K562 (cell line): ENCODE measurements around the gene OR2A12. TPM values are rescaled to one million over a fixed set of nuclear protein-coding genes. Genes with fewer than 3 reads are reported as not detected.

ENCODE experiments used
- ATAC-seq: fragments of 200-7000 bp; cut with Tn5 transposase; 3 replicates; pipeline ENCODE4 v1.9.1; 2020; ENCODE audit warnings: moderate library complexity
- BruUV-seq: library from RNA; stranded (reverse); fragments of 400-500 nt; replicated peaks from 2 replicates; lab custom pipeline; 2021; lab: Mats Ljungman, UMichigan
- CTCF ChIA-PET: fragments of 300-600 bp; formaldehyde crosslinking; extraction: SDS; loops from one replicate; lab custom pipeline; 2021; ENCODE audit warnings: low intra/inter-chr PET ratio; lab: Yijun Ruan, JAX
- POLR2A ChIA-PET: fragments of 300-600, 350-650 bp; sonication (Branson Sonifier 250); formaldehyde crosslinking; extraction: SDS; loops from one replicate; lab custom pipeline; 2021; ENCODE audit warnings: antibody characterized with exemption, inconsistent platforms; lab: Yijun Ruan, JAX
- DNase-seq, 4 experiments: peaks; one replicate each; pipeline versions ENCODE4 v3.0.0 to v3.0.0-alpha.2; 2011 to 2018; ENCODE audit warnings: low spot score in 3 of 4, mixed read lengths in 3 of 4; ENCODE audit errors: extremely low read depth in 1 of 4
- FAIRE-seq: peaks from 2 replicates; lab custom pipeline; 2011; peaks lifted over from hg19 to GRCh38; lab: Jason Lieb, UNC
- H2AFZ ChIP-seq: 2 replicates; pipeline ENCODE4 v1.6.0; 2011; ENCODE audit warnings: low read depth, low read length, control low read depth, inconsistent platforms
- H3K27ac ChIP-seq: fragments of 200-600 bp; 3 replicates; pipeline ENCODE4 v1.8.0; 2011; ENCODE audit warnings: low read depth, mild to moderate bottlenecking, control low read depth, inconsistent platforms, low read length, moderate library complexity, mixed read lengths; ENCODE audit errors: extremely low read depth
- H3K27me3 ChIP-seq, 2 experiments: fragments of 300-600 bp in 1 of 2; 2 replicates in 1 of 2; 3 replicates in 1 of 2; pipeline versions ENCODE4 v1.6.0 to v1.8.0; 2011; ENCODE audit warnings: inconsistent platforms in 2 of 2, low read length in 2 of 2, mild to moderate bottlenecking in 1 of 2, mixed read lengths in 1 of 2, moderate library complexity in 1 of 2; ENCODE audit not compliant: control insufficient read depth in 2 of 2, insufficient read depth in 2 of 2
- H3K36me3 ChIP-seq: fragments of 300-600 bp; 3 replicates; pipeline ENCODE4 v1.8.0; 2011; ENCODE audit warnings: mild to moderate bottlenecking, low read length, inconsistent platforms; ENCODE audit not compliant: control insufficient read depth, insufficient read depth
- H3K4me1 ChIP-seq, 2 experiments: fragments of 200-600 bp in 1 of 2; replicated peaks in 1 of 2; 2 replicates in 1 of 2; 3 replicates in 1 of 2; pipeline versions ENCODE4 v1.5.1 to v1.8.0; 2011; ENCODE audit warnings: inconsistent platforms in 2 of 2, low read length in 2 of 2, mild to moderate bottlenecking in 1 of 2, mixed read lengths in 1 of 2, moderate library complexity in 1 of 2; ENCODE audit not compliant: control insufficient read depth in 2 of 2, insufficient read depth in 2 of 2
- H3K4me2 ChIP-seq: 2 replicates; pipeline ENCODE4 v1.6.1; 2011; ENCODE audit warnings: low read length, control low read depth, inconsistent platforms, mixed read lengths; ENCODE audit not compliant: insufficient read depth
- H3K4me3 ChIP-seq: fragments of 200-600 bp; sonication (generic), shearing (Covaris generic); 2 replicates; pipeline ENCODE4 v1.5.1; 2016; ENCODE audit warnings: control low read depth, inconsistent platforms
- H3K79me2 ChIP-seq: fragments of 200-600 bp; 3 replicates; pipeline ENCODE4 v1.8.0; 2011; ENCODE audit warnings: low read length, inconsistent platforms; ENCODE audit not compliant: control insufficient read depth, insufficient read depth
- H3K9ac ChIP-seq, 2 experiments: 2 replicates each; pipeline versions ENCODE4 v1.6.0 to v1.6.1; 2011; ENCODE audit warnings: low read depth in 2 of 2, low read length in 2 of 2, control low read depth in 1 of 2, inconsistent platforms in 1 of 2, mild to moderate bottlenecking in 1 of 2, mixed read lengths in 1 of 2; ENCODE audit not compliant: insufficient read depth in 1 of 2
- H3K9me1 ChIP-seq: one replicate; pipeline ENCODE4 v1.6.0; 2011; ENCODE audit warnings: inconsistent platforms, mild to moderate bottlenecking, low read length, moderate library complexity; ENCODE audit not compliant: control insufficient read depth, insufficient read depth
- H3K9me3 ChIP-seq: replicated peaks from 2 replicates; pipeline ENCODE4 v1.5.1; 2011; ENCODE audit warnings: low read depth, low read length, inconsistent platforms; ENCODE audit not compliant: control insufficient read depth, insufficient read depth
- H4K20me1 ChIP-seq: replicated peaks from 2 replicates; pipeline ENCODE4 v1.6.1; 2011; ENCODE audit warnings: low read length, inconsistent platforms, mixed read lengths; ENCODE audit not compliant: control insufficient read depth, insufficient read depth
- ATF3 ChIP-seq, 2 experiments: fragments of 450-650 bp in 1 of 2; sonication (generic) in 1 of 2; formaldehyde crosslinking in 1 of 2; IDR thresholded peaks in 1 of 2; conservative IDR thresholded peaks in 1 of 2; 2 replicates each; pipeline versions ENCODE4 v1.6.1 to v1.8.1; 2016 to 2023; ENCODE audit warnings: mild to moderate bottlenecking in 2 of 2, moderate library complexity in 2 of 2, inconsistent platforms in 1 of 2, missing genetic modification reagents in 1 of 2
- BRF2 ChIP-seq: IDR thresholded peaks from 3 replicates; pipeline ENCODE4 v1.6.1; 2011; ENCODE audit warnings: borderline replicate concordance, mild to moderate bottlenecking; ENCODE audit not compliant: insufficient read length, insufficient read depth
- CEBPG ChIP-seq, 3 experiments: fragments of 200-800 bp in 1 of 3; sonication (Bioruptor generic) in 1 of 3; sonication (generic) in 1 of 3; formaldehyde crosslinking in 1 of 3; IDR thresholded peaks in 2 of 3; conservative IDR thresholded peaks in 1 of 3; 2 replicates each; pipeline versions ENCODE4 v1.6.1 to v1.8.0; 2016 to 2022; ENCODE audit warnings: missing compliant biosample characterization in 2 of 3, missing genetic modification characterization in 2 of 3, mild to moderate bottlenecking in 1 of 3, missing genetic modification reagents in 1 of 3
- RHOXF2B ChIP-seq: fragments of 250-450 bp; sonication (Bioruptor Pico); conservative IDR thresholded peaks from 2 replicates; pipeline ENCODE4 v1.5.1; 2021
- TAF9B ChIP-seq: fragments of 450-650 bp; IDR thresholded peaks from 2 replicates; pipeline ENCODE4 v1.6.1; 2018; ENCODE audit warnings: mild to moderate bottlenecking; ENCODE audit not compliant: partially characterized antibody
- WGBS: fragments of 100-300 bp; shearing (Covaris generic); methylation state at CpG from one replicate; pipeline ENCODE4 v1.1.6; 2016; ENCODE audit warnings: low coverage, mixed read lengths; ENCODE audit not compliant: insufficient coverage; ENCODE audit errors: missing lambda C conversion rate; 5-methylcytosine and 5-hydroxymethylcytosine counted together
- in situ Hi-C: fragments of 300-500 bp; cut with MboI; formaldehyde crosslinking; loops from 4 replicates; pipeline ENCODE4 v1.15.0; 2018; ENCODE audit warnings: inconsistent platforms, mixed read lengths
- intact Hi-C: fragments of 100-400 bp; cut with micrococcal nuclease; formaldehyde crosslinking; loops from 2 replicates; pipeline ENCODE4 v1.14.2; 2022
- polyA plus RNA-seq, 8 experiments: library from polyadenylated mRNA; depleted of rRNA in 4 of 8; stranded (reverse) in 5 of 8; unstranded in 3 of 8; fragments of >200 nt; fragmentation: Nextera tagmentation in 2 of 8; fragmentation: Illumina TruSeq in 1 of 8; extraction: Ambion mirVana in 2 of 8; extraction: Trizol in 1 of 8; gene quantifications; 2 replicates each; pipeline versions ENCODE4 v1.2.1 to v1.2.3, GENCODE V29; 2011 to 2014; ENCODE audit warnings: inconsistent platforms in 1 of 8, missing spikeins in 1 of 8
- total RNA-seq, 7 experiments: library from RNA; depleted of rRNA in 6 of 7; stranded (reverse); fragments of >200 nt in 6 of 7; fragmentation: Illumina TruSeq in 2 of 7; extraction: Trizol in 2 of 7; gene quantifications; 2 replicates each; pipeline versions ENCODE4 v1.2.1 to v1.2.3, GENCODE V29; 2011 to 2021; ENCODE audit warnings: low replicate concordance in 1 of 7

OR2A12 gene
- total and polyA plus RNA-seq, 9 of the 15 experiments (the other 6 are each of a cell fraction or from before 2014, with no cell fraction given) = not detected

GRCh38 chr7:144133307-144133706, 47.2 kb downstream of the OR2A12 start:
- no peak overlapping the region for H3K4me3 ChIP-seq
- 0% methylated on average over 6 of the region's 6 CpGs for WGBS
- no peaks in the 10 kb centered on the region for H3K27me3 ChIP-seq
- FAIRE-seq = no peak
- no peak for ATAC-seq
- no peaks in the 10 kb centered on the region for H3K9me1 ChIP-seq
- in situ Hi-C loops = no loop called here
- TF ChIP-seq CEBPG (CRISPR knock-in tag; IDR thresholded peaks at IDR 0.05) = no peak
- TF ChIP-seq CEBPG (tag; conservative IDR thresholded peaks at IDR 0.05 in 1 of 2, IDR thresholded peaks at IDR 0.05 in 1 of 2) = peak; percentile 18 to 45; a peak in 2 of 4 replicates
- TF ChIP-seq ATF3 (IDR thresholded peaks at IDR 0.05) = peak; percentile 57; the same call in 1 of the 2 replicates
- TF ChIP-seq ATF3 (CRISPR knock-in tag; conservative IDR thresholded peaks at IDR 0.05) = no peak
- TF ChIP-seq BRF2 = no peak
- TF ChIP-seq RHOXF2B (CRISPR knock-in tag) = no peak
- no peak for TF ChIP-seq TAF9B
- H3K9ac ChIP-seq = no peak overlapping the region
- POLR2A ChIA-PET = no interaction called here
- no peak overlapping the region for H3K4me2 ChIP-seq
- CTCF ChIA-PET = no interaction called here
- no peaks in the 10 kb centered on the region for H3K36me3 ChIP-seq
- no peak overlapping the region for H3K27ac ChIP-seq
- intact Hi-C loops = loop anchor here (5.0 kb wide), 1 partner anchor 396 kb away; no protein-coding TSS in a partner anchor
- no TSS peak for BruUV-seq
- H3K9me3 ChIP-seq = no peaks in the 10 kb centered on the region
- H3K79me2 ChIP-seq = no peaks in the 10 kb centered on the region
- H4K20me1 ChIP-seq = no peaks in the 10 kb centered on the region
- H2AFZ ChIP-seq = no peak overlapping the region
- no peaks in the 10 kb centered on the region for H3K4me1 ChIP-seq
- no peak for DNase-seq
